Stimulated activated CD4-positive, alpha-beta T cell treated with anti-CD3 and anti-CD28 coated beads, Interleukin-4, amount 100 ng/mL, for 4 hours (primary cell): ENCODE measurements around the gene XRCC1.
"Not testable (repeated sequence)": the region's sequence is repeated elsewhere in the genome, so short reads cannot be mapped to it uniquely, and the experiment has no call there.

Experiments
- DNase-seq, 2 experiments: peaks; one replicate each; pipeline ENCODE4 v3.0.0-alpha.2; 2020

Gene XRCC1

GRCh38 chr19:43575156-43575950, at the start of gene XRCC1, which contains the start of gene PINLYP:
XRCC1 (minus strand) TSS chr19:43575527; CDS start chr19:43575458, 69 bp downstream.
PINLYP (plus strand) TSS chr19:43575801; CDS start chr19:43577192, 1,391 bp downstream.
- DNase-seq = peak; percentile 93

GRCh38 chr19:43624933-43625332, 49.6 kb upstream of the XRCC1 start:
- DNase-seq = peak; percentile 81 to 83

GRCh38 chr19:43623889-43624670, 48.8 kb upstream of the XRCC1 start:
- DNase-seq = no peak

- DNase-seq = no peak
These were observed 47.6 kb upstream of the XRCC1 start for GRCh38 chr19:43622956-43623355.

GRCh38 chr19:43622070-43622469, 46.7 kb upstream of the XRCC1 start:
- no peak for DNase-seq

GRCh38 chr19:43620061-43621001, 45.0 kb upstream of the XRCC1 start:
- DNase-seq = no peak

- peak; percentile 84 to 87 for DNase-seq
These were observed 44.1 kb upstream of the XRCC1 start, which contains the start of gene ZNF428 for GRCh38 chr19:43619262-43620060. ZNF428 (minus strand) TSS chr19:43619629; CDS start chr19:43614304, 5,325 bp downstream.

GRCh38 chr19:43618921-43619261, 43.6 kb upstream of the XRCC1 start:
- peak; percentile 22 to 37 for DNase-seq

- no peak for DNase-seq
These were observed 41.6 kb upstream of the XRCC1 start for GRCh38 chr19:43616954-43617353.

- no peak for DNase-seq
These were observed 41.0 kb upstream of the XRCC1 start for GRCh38 chr19:43616306-43616705.

- DNase-seq = no peak
These were observed 37.0 kb upstream of the XRCC1 start for GRCh38 chr19:43612374-43612773.

- DNase-seq = no peak
These were observed 36.5 kb upstream of the XRCC1 start, which contains the start of gene SRRM5 for GRCh38 chr19:43611788-43612187. SRRM5 (plus strand) TSS chr19:43612088; CDS start chr19:43612122, 34 bp downstream.

GRCh38 chr19:43610493-43610892, 35.2 kb upstream of the XRCC1 start:
- DNase-seq = no peak

GRCh38 chr19:43609872-43610271, 34.5 kb upstream of the XRCC1 start:
- no peak for DNase-seq

- DNase-seq = no peak
These were observed 32.2 kb upstream of the XRCC1 start for GRCh38 chr19:43607238-43608205.

- no peak for DNase-seq
These were observed 31.4 kb upstream of the XRCC1 start for GRCh38 chr19:43606569-43607229.

- DNase-seq = no peak
These were observed 30.7 kb upstream of the XRCC1 start for GRCh38 chr19:43605875-43606568.

GRCh38 chr19:43600326-43600725, 25.0 kb upstream of the XRCC1 start:
- DNase-seq = not testable (repeated sequence)

GRCh38 chr19:43599635-43600295, 24.4 kb upstream of the XRCC1 start:
- DNase-seq = no peak
